Right lobe of liver (tissue), 5 donors: ENCODE results near the gene IGF1R. TPM values are rescaled to one million over a fixed set of nuclear protein-coding genes. Genes with fewer than 3 reads are reported as not detected.

Experiments
- microRNA-seq, 2 donors: library from miRNA; unstranded; fragments of <30 nt; microRNA quantifications; one replicate each; pipeline ENCODE4, GENCODE V29; 2019 to 2020
- small RNA-seq, 2 experiments: library from RNA; depleted of rRNA; stranded (forward); fragments of <200 nt; gene quantifications; one replicate each; pipeline ENCODE3, GENCODE V24; 2016
- total RNA-seq, 6 experiments: library from RNA; depleted of rRNA in 2 of 6; stranded (reverse); fragments of >200 nt in 2 of 6; fragmentation: NEBNext Ultra II Directional in 3 of 6; extraction: Animal tissue kit (Norgen Biotek cat#: 25700) in 3 of 6; gene quantifications; one replicate each; pipeline versions ENCODE4 v1.1.0 to v1.2.4, GENCODE V29; 2016 to 2023
- donor health status: DM: no; HTN: no; CAD: no.
- donor health status: DM: no; HTN: no; CAD: no.
- donor health status: DM: no; HTN: yes; CAD: no.
- donor health status: DM: no; HTN: yes; CAD: no.

IGF1R gene
- total RNA-seq, 6 experiments from 2014 or later: 2.5 to 5.3 (median 3.8) TPM

Small RNAs within 50 kb of the gene (microRNA-seq; reads per million reads assigned to microRNA genes)
- 0 to 0.29 reads per million in 2 donors for gene MIR4714

Small RNAs within 50 kb of the gene (small RNA-seq; reads per million reads assigned to genes)
- gene MIR4714: 0 reads per million in 2 experiments
